ENCODE results near the gene PRKCH.
"Not testable (repeated sequence)": the region's sequence is repeated elsewhere in the genome, so short reads cannot be mapped to it uniquely, and the experiment has no call there.

Gene PRKCH

DNA sequence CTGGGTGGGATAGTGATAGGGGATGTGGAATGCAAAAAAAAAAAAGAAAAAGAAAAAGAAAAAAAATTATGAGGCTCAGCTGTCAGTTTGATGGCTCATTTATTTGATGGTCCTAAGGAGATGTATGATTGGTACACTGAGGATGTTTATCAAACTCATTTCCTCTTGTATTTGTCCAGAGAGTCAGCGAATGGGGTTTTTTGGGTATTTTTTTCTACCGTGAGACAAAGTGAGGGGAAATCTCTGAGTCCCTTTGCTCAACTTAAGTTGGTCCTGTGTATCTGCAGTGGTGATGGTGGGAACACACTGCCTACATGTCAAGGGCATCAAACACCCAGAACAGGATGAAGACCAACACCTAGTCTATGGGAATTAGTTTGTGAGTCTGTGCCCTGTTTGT, 197.0 kb downstream of the PRKCH start:
- no peak for FAIRE-seq

- FAIRE-seq, result no peak
Measured at GRCh38 chr14:61519106-61519505, 197.7 kb downstream of the PRKCH start.

DNA sequence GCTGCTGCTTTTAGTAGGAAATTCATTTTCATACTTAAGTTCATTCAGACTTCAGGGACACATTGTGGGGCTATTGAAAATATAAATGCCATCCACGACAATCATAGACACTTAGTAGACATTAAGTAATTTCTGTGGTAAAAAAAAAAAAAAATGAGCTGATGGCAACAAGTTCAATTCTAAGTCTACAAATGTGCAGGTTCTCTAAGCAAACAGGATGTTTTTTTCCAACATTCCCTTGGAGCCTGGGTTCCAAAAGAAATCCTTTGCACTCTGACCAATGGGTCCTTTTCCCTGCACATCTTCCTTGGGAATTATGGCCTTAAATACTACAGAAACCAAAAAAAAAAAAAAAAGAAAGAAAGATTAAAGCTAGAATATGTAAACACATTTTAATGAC, 198.4 kb downstream of the PRKCH start:
- no peak for FAIRE-seq

DNA sequence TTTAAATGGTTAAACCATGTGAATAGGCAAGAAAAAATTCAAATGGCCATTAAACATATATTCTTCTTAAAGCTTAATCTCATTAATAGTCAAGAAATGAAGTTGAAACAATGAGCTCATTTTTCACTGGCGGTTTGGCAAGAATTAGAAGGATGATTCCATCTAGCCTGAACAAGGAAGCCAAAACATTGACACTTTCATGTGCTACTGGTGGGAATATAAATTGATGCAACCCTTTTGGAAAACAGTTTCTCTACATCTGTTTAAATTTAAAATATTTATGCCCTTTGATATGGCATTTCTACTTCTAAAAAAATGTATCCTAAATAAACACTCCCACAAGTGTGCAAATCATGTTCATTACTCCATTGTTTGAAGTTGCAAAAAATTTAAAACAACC, 199.2 kb downstream of the PRKCH start:
- no peak for FAIRE-seq

GRCh38 chr14:61521773-61522172, 200.4 kb downstream of the PRKCH start:
- no peak for FAIRE-seq

GRCh38 chr14:61523751-61524150, 202.4 kb downstream of the PRKCH start:
- no peak for FAIRE-seq

DNA sequence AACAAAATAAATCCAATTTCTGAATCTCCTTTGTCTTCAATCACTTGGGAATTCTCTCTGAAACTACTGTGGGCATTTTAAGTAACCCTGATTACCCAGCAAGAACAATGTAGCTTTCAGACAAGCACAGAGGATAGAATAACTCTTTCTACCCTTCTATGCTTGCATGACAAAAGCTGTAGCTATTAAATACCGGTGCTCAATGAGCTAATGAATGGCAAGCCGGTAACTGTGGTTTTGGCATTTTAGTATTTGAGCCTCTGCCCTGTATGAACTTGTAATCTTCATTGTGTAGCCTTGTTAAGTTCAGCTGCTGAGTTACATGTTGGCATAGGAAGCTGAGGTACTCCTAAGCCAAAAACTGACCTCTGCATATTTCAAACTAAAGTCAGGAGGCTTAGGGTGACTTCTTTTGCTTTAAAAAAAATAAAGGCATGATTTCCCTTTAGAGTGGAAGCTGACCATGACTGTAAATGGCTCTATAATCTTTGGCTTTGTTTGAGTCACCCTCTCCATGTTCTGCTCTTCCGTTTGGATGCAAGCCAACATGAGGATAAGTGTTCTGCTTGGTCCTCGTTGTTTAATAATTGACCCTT, 202.9 kb downstream of the PRKCH start:
- FAIRE-seq, result no peak

DNA sequence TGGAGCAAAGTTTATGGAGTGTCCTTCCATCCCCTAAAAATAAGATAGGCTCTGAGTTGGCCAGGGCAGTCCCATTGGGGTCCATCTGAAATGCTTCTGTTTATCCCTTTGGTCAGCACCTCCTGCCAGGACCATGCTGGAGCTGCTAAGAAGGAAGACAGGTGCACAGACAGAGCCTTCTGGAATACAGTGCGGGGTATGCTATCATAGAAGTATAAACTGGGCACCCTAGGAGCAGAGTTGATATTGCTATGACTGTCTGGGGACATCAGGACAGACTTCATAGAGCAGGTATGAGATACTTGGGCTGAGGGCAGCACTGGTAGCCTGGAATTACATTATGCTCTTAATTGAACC, 203.5 kb downstream of the PRKCH start:
- no peak for FAIRE-seq

DNA sequence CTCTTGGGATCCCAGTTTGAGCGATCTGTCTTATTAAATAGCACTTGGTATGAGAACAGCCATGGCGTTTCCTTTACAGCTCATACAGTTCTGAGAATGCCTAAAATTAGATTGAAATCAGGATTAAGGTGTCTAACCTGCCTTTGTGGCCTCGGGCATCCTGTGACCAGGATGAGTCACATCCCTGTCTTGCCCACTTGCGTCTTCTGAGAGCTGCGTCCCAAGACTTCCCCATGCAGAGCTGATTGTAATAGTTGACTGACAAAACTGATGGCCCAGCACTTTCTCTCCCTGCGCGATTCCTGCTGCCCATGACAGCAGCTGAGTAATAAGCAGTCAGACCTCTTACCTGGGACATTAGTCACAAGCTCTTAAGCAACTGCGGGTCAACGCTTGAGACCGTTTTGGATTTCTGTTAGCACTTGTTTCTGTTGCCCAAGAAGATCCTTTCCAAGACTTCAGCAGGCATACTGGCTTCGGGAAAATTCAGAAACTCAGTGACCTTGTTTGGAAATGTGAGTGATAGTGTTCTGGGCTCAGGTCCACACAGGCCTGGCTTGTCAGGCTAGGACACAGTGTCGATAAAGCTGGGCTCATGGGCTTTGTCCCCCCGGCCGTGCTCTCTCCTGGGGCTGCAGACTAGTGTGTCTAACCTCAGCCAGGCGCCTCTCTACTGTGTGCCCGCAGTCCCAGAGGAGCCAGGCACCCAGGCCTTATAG, 204.1 kb downstream of the PRKCH start:
- no peak for FAIRE-seq

DNA sequence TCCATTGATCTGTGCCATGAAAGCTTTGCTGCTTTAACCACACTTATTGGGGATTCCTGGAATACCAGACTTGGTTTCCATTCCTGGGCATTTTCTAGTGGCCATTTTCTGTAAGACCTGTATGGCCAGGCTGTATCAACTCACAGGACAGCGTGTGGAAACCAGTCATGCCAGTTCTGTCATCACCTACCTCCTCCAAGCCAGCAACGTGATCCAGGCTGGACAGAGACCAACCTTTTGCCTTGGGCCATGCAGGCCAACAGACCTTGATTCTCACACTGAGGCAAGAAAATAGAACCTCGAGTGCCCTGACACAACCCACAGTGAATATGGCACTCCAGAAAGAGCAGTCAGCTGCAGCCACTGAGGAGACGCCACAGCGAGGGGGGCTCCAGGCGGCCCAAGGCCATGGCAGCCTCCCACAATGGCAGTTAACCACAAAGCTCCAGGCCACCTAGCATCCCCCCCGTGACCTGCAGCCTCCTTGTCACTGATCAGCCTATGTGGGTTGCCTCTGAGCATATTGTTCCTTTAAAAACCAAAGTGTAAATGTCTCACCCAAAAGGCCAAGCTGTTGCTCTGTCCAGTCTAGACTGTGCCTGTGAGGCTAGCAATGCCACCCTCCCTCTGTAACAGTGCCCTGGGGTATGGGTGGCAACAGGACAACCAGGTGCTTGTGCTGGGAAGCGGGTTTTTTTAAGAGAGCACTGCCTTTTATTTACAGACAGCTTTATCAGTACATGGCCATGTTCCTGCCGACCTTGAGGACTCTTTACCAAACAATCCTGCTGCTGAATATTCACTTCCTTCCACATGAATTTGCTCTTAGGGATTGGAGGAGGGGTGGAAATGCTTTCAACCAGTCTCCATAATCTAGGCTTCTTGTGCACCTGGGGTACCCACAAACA, 205.3 kb downstream of the PRKCH start:
- FAIRE-seq, result no peak

DNA sequence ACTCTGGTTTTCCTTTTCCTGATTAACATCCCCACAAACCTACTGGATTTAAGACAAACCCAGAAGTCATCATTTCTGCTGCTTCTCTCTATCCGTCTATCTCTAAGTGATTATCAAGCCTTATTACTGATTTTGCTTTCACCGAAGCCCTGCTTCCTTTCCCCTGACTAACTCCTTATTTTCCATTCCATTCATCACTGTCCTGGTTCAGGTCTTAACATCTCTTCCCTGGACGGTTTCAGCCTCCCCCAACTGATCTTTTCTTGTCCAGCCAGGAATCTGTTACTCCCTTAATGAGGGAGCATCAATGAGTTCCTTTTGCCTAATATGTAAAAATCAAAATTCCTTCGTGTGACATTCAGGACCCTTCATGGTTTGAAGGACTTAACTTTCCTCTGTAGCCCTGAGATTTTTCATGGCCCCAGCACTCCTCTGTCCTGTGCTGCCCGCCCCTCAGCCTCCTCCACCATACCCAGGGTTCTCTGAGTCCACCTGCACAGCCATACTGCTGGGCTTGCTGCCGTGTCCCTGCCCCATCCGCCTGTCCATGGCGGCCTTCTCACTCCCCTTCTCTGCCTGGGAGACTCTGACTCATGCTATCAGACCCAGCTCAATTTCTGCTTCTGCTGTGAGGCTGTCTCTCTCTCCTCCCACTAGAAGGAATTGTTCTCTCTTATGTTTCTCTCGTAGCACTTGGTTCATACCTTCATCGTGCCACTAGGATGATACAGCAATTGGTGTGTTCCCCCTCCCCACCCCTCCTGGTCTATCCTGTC, 206.1 kb downstream of the PRKCH start:
- no peak for FAIRE-seq

GRCh38 chr14:61528591-61529021, 207.2 kb downstream of the PRKCH start:
- FAIRE-seq, result no peak

DNA sequence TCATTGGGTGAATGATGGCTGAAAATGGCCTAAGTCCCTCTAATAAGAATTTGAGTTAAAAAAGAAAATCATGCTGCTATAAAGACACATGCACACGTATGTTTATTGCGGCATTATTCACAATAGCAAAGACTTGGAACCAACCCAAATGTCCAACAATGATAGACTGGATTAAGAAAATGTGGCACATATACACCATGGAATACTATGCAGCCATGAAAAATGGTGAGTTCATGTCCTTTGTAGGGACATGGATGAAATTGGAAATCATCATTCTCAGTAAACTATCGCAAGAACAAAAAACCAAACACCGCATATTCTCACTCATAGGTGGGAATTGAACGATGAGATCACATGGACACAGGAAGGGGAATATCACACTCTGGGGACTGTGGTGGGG, 208.0 kb downstream of the PRKCH start:
- FAIRE-seq, result not testable (repeated sequence)

- FAIRE-seq, result no peak
Measured at GRCh38 chr14:61530296-61530695, 208.9 kb downstream of the PRKCH start.

DNA sequence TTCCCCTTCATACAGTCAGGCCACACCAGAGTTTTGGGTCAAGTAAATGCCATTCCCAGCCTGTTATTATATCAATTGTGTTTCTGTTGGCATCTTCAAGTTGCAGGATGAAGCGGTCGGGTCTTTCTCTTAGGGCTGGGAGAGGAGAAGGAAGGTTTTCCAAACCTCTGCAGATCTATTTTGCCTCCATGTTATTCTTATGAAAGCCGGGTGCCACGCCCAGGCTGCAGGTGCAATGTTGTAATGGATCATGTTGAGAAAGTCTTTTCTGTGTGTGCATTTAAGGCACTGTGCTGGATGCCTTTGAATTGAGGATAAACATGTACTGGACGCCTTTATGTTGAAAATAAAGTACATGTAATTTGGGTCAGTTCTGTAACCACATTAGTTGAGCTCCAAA, 209.5 kb downstream of the PRKCH start:
- FAIRE-seq, result no peak

DNA sequence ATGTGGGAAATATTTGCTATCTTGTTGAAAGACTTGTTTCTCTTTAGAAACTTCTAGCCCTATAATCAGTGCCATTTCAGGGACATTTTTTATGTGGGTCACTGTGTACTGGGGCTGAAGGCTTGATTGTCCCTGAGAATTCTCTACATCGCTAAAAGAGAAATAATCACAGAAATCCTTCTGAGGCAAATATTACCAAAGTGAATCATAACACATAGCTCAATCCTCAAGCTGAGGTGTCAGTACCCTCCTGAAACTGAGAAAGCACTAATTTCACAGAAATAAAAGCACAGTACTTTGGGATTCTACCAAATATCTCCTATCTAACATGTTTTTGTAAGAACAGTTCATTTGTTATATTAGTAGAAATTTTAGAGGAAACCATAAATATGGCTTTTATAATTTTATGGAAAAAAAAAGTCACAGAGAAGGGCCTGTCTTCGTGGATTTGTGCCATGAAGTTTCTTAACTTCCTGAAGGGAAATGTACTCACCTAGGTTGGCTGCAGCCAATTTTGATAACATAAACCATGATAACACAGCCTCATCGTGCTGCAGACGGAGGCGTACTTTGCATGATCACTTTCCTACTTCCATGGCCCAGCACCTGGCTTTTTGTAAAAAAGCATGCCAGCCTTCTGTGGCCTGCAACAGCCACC, 210.2 kb downstream of the PRKCH start:
- FAIRE-seq, result no peak

DNA sequence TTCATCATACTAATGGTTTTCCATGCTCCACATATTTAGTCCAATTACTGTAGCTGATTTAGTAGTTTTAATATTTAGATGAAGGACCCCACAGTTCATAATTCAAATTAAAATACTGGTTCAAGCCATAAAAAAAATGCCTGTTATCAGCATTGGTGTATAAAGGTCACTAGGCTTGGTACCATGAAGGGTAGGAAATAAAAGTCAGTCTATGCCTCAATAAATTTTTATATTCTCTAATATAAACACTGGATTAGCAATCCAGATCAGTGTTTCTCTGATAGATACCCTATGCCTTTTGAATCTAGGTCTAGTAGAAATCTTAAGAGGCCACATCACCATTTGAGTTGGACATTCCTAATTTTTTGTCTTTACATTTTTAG, 210.7 kb downstream of the PRKCH start:
- no peak for FAIRE-seq

- FAIRE-seq, result no peak
Measured at GRCh38 chr14:61532763-61533162, 211.4 kb downstream of the PRKCH start.

- no peak for FAIRE-seq
Measured at GRCh38 chr14:61533513-61534255, 212.3 kb downstream of the PRKCH start.

GRCh38 chr14:61535032-61535431, 213.7 kb downstream of the PRKCH start:
- no peak for FAIRE-seq

- FAIRE-seq, result no peak
Measured at GRCh38 chr14:61535458-61535857, 214.1 kb downstream of the PRKCH start.
